Neural cell (in vitro differentiated cells): Measurements from ENCODE around the gene NLRP3. TPM values are rescaled to one million over a fixed set of nuclear protein-coding genes. Genes with fewer than 3 reads are reported as not detected.
"Not testable (repeated sequence)": the region's sequence is repeated elsewhere in the genome, so short reads cannot be mapped to it uniquely, and the experiment has no call there.

ENCODE experiments used
- H2AFZ ChIP-seq: fragments of 200-600, 300-800 bp; sonication (generic), shearing (Covaris generic); 2 replicates; pipeline ENCODE4 v1.6.0; 2014; ENCODE audit warnings: low read depth, mild to moderate bottlenecking, antibody characterized with exemption, low read length, moderate library complexity
- H3F3A ChIP-seq: fragments of 200-600 bp; shearing (Covaris generic); 2 replicates; pipeline ENCODE4 v1.6.1; 2016; ENCODE audit warnings: mild to moderate bottlenecking, moderate library complexity, mixed read lengths, antibody characterized with exemption, low read length; ENCODE audit not compliant: insufficient read depth, poor library complexity, severe bottlenecking
- H3K27ac ChIP-seq: fragments of 200-600, 300-800 bp; sonication (generic), shearing (Covaris generic); 2 replicates; pipeline ENCODE4 v1.5.1; 2014; ENCODE audit warnings: mild to moderate bottlenecking, low read length, moderate library complexity
- H3K27me3 ChIP-seq: fragments of 300-800, 200-600 bp; sonication (generic), shearing (Covaris generic); 2 replicates; pipeline ENCODE4 v1.6.0; 2014; ENCODE audit warnings: mild to moderate bottlenecking, low read depth, low read length, moderate library complexity; ENCODE audit not compliant: insufficient read depth
- H3K36me3 ChIP-seq: fragments of 300-800, 200-600 bp; sonication (generic), shearing (Covaris generic); 2 replicates; pipeline ENCODE4 v1.5.1; 2014; ENCODE audit warnings: mild to moderate bottlenecking, antibody characterized with exemption, low read length, moderate library complexity; ENCODE audit not compliant: insufficient read depth
- H3K4me2 ChIP-seq: fragments of 300-800, 200-600 bp; sonication (generic), shearing (Covaris generic); 2 replicates; pipeline ENCODE4 v1.6.0; 2014; ENCODE audit warnings: mild to moderate bottlenecking, low read length
- H3K4me3 ChIP-seq: fragments of 300-800, 200-600 bp; sonication (generic), shearing (Covaris generic); 2 replicates; pipeline ENCODE4 v1.5.1; 2014; ENCODE audit warnings: mild to moderate bottlenecking, low read length, moderate library complexity
- H3K79me2 ChIP-seq: fragments of 200-600 bp; shearing (Covaris generic); replicated peaks from 2 replicates; pipeline ENCODE4 v1.6.0; 2014; ENCODE audit warnings: mild to moderate bottlenecking, low read length, moderate library complexity; ENCODE audit not compliant: insufficient read depth
- H3K9ac ChIP-seq: fragments of 300-800, 200-600 bp; sonication (generic), shearing (Covaris generic); 2 replicates; pipeline ENCODE4 v1.6.1; 2016; ENCODE audit warnings: mild to moderate bottlenecking, low read length, mixed read lengths
- H3K9me2 ChIP-seq: fragments of 200-600 bp; shearing (Covaris generic); 2 replicates; pipeline ENCODE4 v1.6.1; 2016; ENCODE audit warnings: mild to moderate bottlenecking, low read length, mixed read lengths; ENCODE audit not compliant: insufficient read depth
- H3K9me3 ChIP-seq: fragments of 200-600, 300-800 bp; sonication (generic), shearing (Covaris generic); 2 replicates; pipeline ENCODE4 v1.6.1; 2016; ENCODE audit warnings: mild to moderate bottlenecking, mixed run types, low read length, moderate library complexity, mixed read lengths
- H4K20me1 ChIP-seq: fragments of 200-600 bp; shearing (Covaris generic); 2 replicates; pipeline ENCODE4 v1.6.1; 2016; ENCODE audit warnings: mild to moderate bottlenecking, mixed run types; ENCODE audit not compliant: insufficient read depth
- CTCF ChIP-seq: fragments of 450-650 bp; IDR thresholded peaks from 2 replicates; pipeline ENCODE4 v1.5.1; 2014; ENCODE audit warnings: antibody characterized with exemption, mild to moderate bottlenecking, moderate library complexity; ENCODE audit not compliant: poor library complexity, severe bottlenecking
- EP300 ChIP-seq: fragments of 450-650 bp; conservative IDR thresholded peaks from 2 replicates; pipeline ENCODE4 v1.6.1; 2014; ENCODE audit warnings: antibody characterized with exemption, mild to moderate bottlenecking, moderate library complexity; ENCODE audit not compliant: poor library complexity, severe bottlenecking
- EZH2 ChIP-seq: fragments of 200-600, 300-800 bp; shearing (Covaris generic), sonication (generic); IDR thresholded peaks from 2 replicates; pipeline ENCODE4 v1.6.1; 2014; ENCODE audit warnings: antibody characterized with exemption, low read length, borderline replicate concordance, mild to moderate bottlenecking; ENCODE audit not compliant: insufficient read depth, poor library complexity, severe bottlenecking
- MXI1 ChIP-seq: fragments of 450-650 bp; conservative IDR thresholded peaks from 2 replicates; pipeline ENCODE4 v1.6.1; 2014; ENCODE audit warnings: antibody characterized with exemption, mild to moderate bottlenecking; ENCODE audit not compliant: poor library complexity, severe bottlenecking
- POLR2AphosphoS5 ChIP-seq: IDR thresholded peaks from 2 replicates; pipeline ENCODE4 v1.6.1; 2012
- RAD21 ChIP-seq: fragments of 450-650 bp; conservative IDR thresholded peaks from 2 replicates; pipeline ENCODE4 v1.6.1; 2014; ENCODE audit warnings: antibody characterized with exemption, mild to moderate bottlenecking, moderate library complexity
- REST ChIP-seq: IDR thresholded peaks from 2 replicates; pipeline ENCODE4 v1.6.1; 2012; ENCODE audit warnings: borderline replicate concordance
- TAF1 ChIP-seq: IDR thresholded peaks from 2 replicates; pipeline ENCODE4 v1.6.1; 2012; ENCODE audit warnings: low read depth
- polyA plus RNA-seq: library from polyadenylated mRNA; depleted of rRNA; stranded (reverse); fragments of >200 nt; gene quantifications from 2 replicates; pipeline ENCODE4 v1.2.3, GENCODE V29; 2014

NLRP3 gene
- polyA plus RNA-seq, 1 donor from 2014 or later = 0.36 TPM

GRCh38 chr1:247390996-247391395 is 25.0 kb upstream of the NLRP3 start:
- Histone ChIP-seq H3K27ac (no peak overlapping the region), H3K79me2 (no peaks in the 10 kb centered on the region), H3K27me3 (no peaks in the 10 kb centered on the region), H3K9me2 (no peaks in the 10 kb centered on the region), H3K9ac (no peak overlapping the region), H3K36me3 (no peaks in the 10 kb centered on the region), H3K4me3 (no peak overlapping the region), H3K9me3 (no peaks in the 10 kb centered on the region), H2AFZ (no peak overlapping the region), H4K20me1 (no peaks in the 10 kb centered on the region), H3F3A (no peaks in the 10 kb centered on the region), H3K4me2 (no peak overlapping the region)
- TF ChIP-seq RAD21 (no peak), CTCF (no peak), EZH2 (no peak), MXI1 (no peak), TAF1 (no peak)

- Histone ChIP-seq H3K79me2 (no peaks in the 10 kb centered on the region), H3F3A (no peaks in the 10 kb centered on the region), H4K20me1 (no peaks in the 10 kb centered on the region), H3K36me3 (no peaks in the 10 kb centered on the region), H2AFZ (no peak overlapping the region), H3K27me3 (no peaks in the 10 kb centered on the region), H3K4me3 (no peak overlapping the region), H3K9ac (no peak overlapping the region), H3K9me3 (no peaks in the 10 kb centered on the region), H3K27ac (no peak overlapping the region), H3K9me2 (no peaks in the 10 kb centered on the region), H3K4me2 (no peak overlapping the region)
- TF ChIP-seq REST (no peak), RAD21 (no peak), MXI1 (no peak), EZH2 (no peak), EP300 (no peak), POLR2AphosphoS5 (no peak)
These were observed 23.9 kb upstream of the NLRP3 start for GRCh38 chr1:247392088-247392487.

GRCh38 chr1:247395075-247395474 is 20.9 kb upstream of the NLRP3 start:
- not testable (repeated sequence) for H3K27ac ChIP-seq, H3K79me2 ChIP-seq, H3F3A ChIP-seq, H3K9ac ChIP-seq, H2AFZ ChIP-seq, H3K4me2 ChIP-seq, H3K4me3 ChIP-seq, H4K20me1 ChIP-seq, H3K27me3 ChIP-seq, H3K9me2 ChIP-seq, H3K9me3 ChIP-seq, H3K36me3 ChIP-seq
